Measurements from ENCODE around the gene ADAMTSL5.

The ADAMTSL5 gene

GRCh38 chr19:1496714-1497577 lies 15.9 kb downstream of the ADAMTSL5 start:
- H3K79me2 ChIP-seq (ENCODE audit: low read length), result no peaks in the 10 kb centered on the region
- no peaks in the 10 kb centered on the region for H3F3A ChIP-seq (ENCODE audit: insufficient read depth, low read length)
- H3K9me2 ChIP-seq (replicated peaks; ENCODE audit: insufficient read depth, low read length), result no peaks in the 10 kb centered on the region
- H3K27ac ChIP-seq (ENCODE audit: low read length), result no peak overlapping the region
- no peak for DNase-seq
- no peak overlapping the region for H3K4me2 ChIP-seq (ENCODE audit: low read depth, low read length)
- no peaks in the 10 kb centered on the region for H4K20me1 ChIP-seq (ENCODE audit: insufficient read depth, low read length)
- H3K9ac ChIP-seq (ENCODE audit: low read length), result no peak overlapping the region
- no peaks in the 10 kb centered on the region for H3K4me1 ChIP-seq (ENCODE audit: low read length)
- no peak overlapping the region for H2AFZ ChIP-seq (ENCODE audit: low read length)
- no peaks in the 10 kb centered on the region for H3K36me3 ChIP-seq (replicated peaks; ENCODE audit: insufficient read depth, low read length)
- TF ChIP-seq EZH2 (optimal IDR thresholded peaks at IDR 0.05; ENCODE audit: low read depth, low read length), result no peak
- no peak for TF ChIP-seq CTCF (IDR thresholded peaks at IDR 0.05; ENCODE audit: low read length)
- no peak for TF ChIP-seq EZH2phosphoT487 (IDR thresholded peaks at IDR 0.05; ENCODE audit: low read length)
- peaks cover 77% of the 10 kb centered on the region for H3K27me3 ChIP-seq (replicated peaks; ENCODE audit: insufficient read depth, low read length)
- H3K9me3 ChIP-seq (replicated peaks; ENCODE audit: insufficient read depth, low read length), result no peaks in the 10 kb centered on the region
- no peak overlapping the region for H3K4me3 ChIP-seq (ENCODE audit: low read length)

- Histone ChIP-seq H3K36me3 (replicated peaks; ENCODE audit: insufficient read depth, low read length) (no peaks in the 10 kb centered on the region), H4K20me1 (ENCODE audit: insufficient read depth, low read length) (no peaks in the 10 kb centered on the region), H3K9ac (ENCODE audit: low read length) (no peak overlapping the region), H3F3A (ENCODE audit: insufficient read depth, low read length) (no peaks in the 10 kb centered on the region), H3K4me1 (ENCODE audit: low read length) (0 out of 2 replicates have a peak, but pooled peaks cover 4% of the 10 kb centered on the region), H3K9me2 (replicated peaks; ENCODE audit: insufficient read depth, low read length) (no peaks in the 10 kb centered on the region), H2AFZ (ENCODE audit: low read length) (no peak overlapping the region), H3K4me3 (ENCODE audit: low read length) (no peak overlapping the region), H3K27me3 (replicated peaks; ENCODE audit: insufficient read depth, low read length) (peaks cover 81% of the 10 kb centered on the region), H3K27ac (ENCODE audit: low read length) (no peak overlapping the region), H3K4me2 (ENCODE audit: low read depth, low read length) (no peak overlapping the region), H3K79me2 (ENCODE audit: low read length) (no peaks in the 10 kb centered on the region), H3K9me3 (replicated peaks; ENCODE audit: insufficient read depth, low read length) (no peaks in the 10 kb centered on the region)
- no peak for DNase-seq
- TF ChIP-seq EZH2 (optimal IDR thresholded peaks at IDR 0.05; ENCODE audit: low read depth, low read length), result no peak
- no peak for TF ChIP-seq CTCF (IDR thresholded peaks at IDR 0.05; ENCODE audit: low read length)
- no peak for TF ChIP-seq EZH2phosphoT487 (IDR thresholded peaks at IDR 0.05; ENCODE audit: low read length)
Measured at GRCh38 chr19:1495799-1496713, 16.8 kb downstream of the ADAMTSL5 start.

- Histone ChIP-seq H3K27me3 (replicated peaks; ENCODE audit: insufficient read depth, low read length) (peaks cover 79% of the 10 kb centered on the region), H3K9me2 (replicated peaks; ENCODE audit: insufficient read depth, low read length) (no peaks in the 10 kb centered on the region), H2AFZ (ENCODE audit: low read length) (no peak overlapping the region), H3K36me3 (replicated peaks; ENCODE audit: insufficient read depth, low read length) (no peaks in the 10 kb centered on the region), H3K27ac (ENCODE audit: low read length) (no peak overlapping the region), H3K4me2 (ENCODE audit: low read depth, low read length) (no peak overlapping the region), H3K79me2 (ENCODE audit: low read length) (no peaks in the 10 kb centered on the region), H3K9ac (ENCODE audit: low read length) (no peak overlapping the region), H4K20me1 (ENCODE audit: insufficient read depth, low read length) (no peaks in the 10 kb centered on the region), H3F3A (ENCODE audit: insufficient read depth, low read length) (no peaks in the 10 kb centered on the region), H3K4me1 (ENCODE audit: low read length) (0 out of 2 replicates have a peak, but pooled peaks cover 4% of the 10 kb centered on the region), H3K4me3 (ENCODE audit: low read length) (no peak overlapping the region), H3K9me3 (replicated peaks; ENCODE audit: insufficient read depth, low read length) (no peaks in the 10 kb centered on the region)
- DNase-seq, result no peak
- TF ChIP-seq EZH2phosphoT487 (IDR thresholded peaks at IDR 0.05; ENCODE audit: low read length), result no peak
- no peak for TF ChIP-seq EZH2 (optimal IDR thresholded peaks at IDR 0.05; ENCODE audit: low read depth, low read length)
- TF ChIP-seq CTCF (IDR thresholded peaks at IDR 0.05; ENCODE audit: low read length), result no peak
Measured at GRCh38 chr19:1495051-1495798, 17.6 kb downstream of the ADAMTSL5 start.

Measured in MM.1S (cell line).